Mucosa of stomach (tissue), 1 donor: ENCODE measurements around the gene CTIF.
"Not testable (repeated sequence)": the region's sequence is repeated elsewhere in the genome, so short reads cannot be mapped to it uniquely, and the experiment has no call there.

Source experiments
- H3K27me3 ChIP-seq: one replicate; pipeline ENCODE4 v1.7.0; 2013; ENCODE audit warnings: mild to moderate bottlenecking, low read length; ENCODE audit not compliant: control insufficient read depth, insufficient read depth
- H3K36me3 ChIP-seq: one replicate; pipeline ENCODE4 v1.7.0; 2013; ENCODE audit warnings: low read length; ENCODE audit not compliant: control insufficient read depth, insufficient read depth
- H3K4me1 ChIP-seq: one replicate; pipeline ENCODE4 v1.7.0; 2013; ENCODE audit warnings: mild to moderate bottlenecking, low read length; ENCODE audit not compliant: control insufficient read depth, insufficient read depth
- H3K4me3 ChIP-seq: one replicate; pipeline ENCODE4 v1.7.0; 2013; ENCODE audit warnings: low read length
- H3K9ac ChIP-seq: one replicate; pipeline ENCODE4 v1.7.0; 2013; ENCODE audit warnings: mild to moderate bottlenecking, low read length, moderate library complexity
- H3K9me3 ChIP-seq: one replicate; pipeline ENCODE4 v1.7.0; 2013; ENCODE audit warnings: mild to moderate bottlenecking, low read length, moderate library complexity; ENCODE audit not compliant: control insufficient read depth
- donor health status: Pancreatic carcinoma.

CTIF gene

GRCh38 chr18:48805826-48806535 is 267.1 kb downstream of the CTIF start:
- Histone ChIP-seq H3K4me3 (no peak overlapping the region), H3K27me3 (no peaks in the 10 kb centered on the region), H3K9me3 (no peaks in the 10 kb centered on the region), H3K4me1 (peaks cover 27% of the 10 kb centered on the region), H3K36me3 (no peaks in the 10 kb centered on the region), H3K9ac (no peak overlapping the region)

GRCh38 chr18:48806551-48807261 is 267.9 kb downstream of the CTIF start:
- Histone ChIP-seq H3K9ac (no peak overlapping the region), H3K36me3 (no peaks in the 10 kb centered on the region), H3K9me3 (no peaks in the 10 kb centered on the region), H3K4me3 (no peak overlapping the region), H3K27me3 (no peaks in the 10 kb centered on the region), H3K4me1 (peaks cover 20% of the 10 kb centered on the region)

GRCh38 chr18:48808476-48808875 is 269.6 kb downstream of the CTIF start:
- H3K27me3 ChIP-seq, result no peaks in the 10 kb centered on the region
- peaks cover 14% of the 10 kb centered on the region for H3K4me1 ChIP-seq
- no peak overlapping the region for H3K9ac ChIP-seq
- no peaks in the 10 kb centered on the region for H3K9me3 ChIP-seq
- no peaks in the 10 kb centered on the region for H3K36me3 ChIP-seq
- H3K4me3 ChIP-seq, result no peak overlapping the region

GRCh38 chr18:48809365-48809764 is 270.5 kb downstream of the CTIF start:
- Histone ChIP-seq H3K9ac (no peak overlapping the region), H3K27me3 (no peaks in the 10 kb centered on the region), H3K9me3 (no peaks in the 10 kb centered on the region), H3K36me3 (no peaks in the 10 kb centered on the region), H3K4me1 (peaks cover 19% of the 10 kb centered on the region), H3K4me3 (no peak overlapping the region)

- peaks cover 24% of the 10 kb centered on the region for H3K4me1 ChIP-seq
- no peaks in the 10 kb centered on the region for H3K27me3 ChIP-seq
- H3K4me3 ChIP-seq, result no peak overlapping the region
- no peaks in the 10 kb centered on the region for H3K36me3 ChIP-seq
- no peaks in the 10 kb centered on the region for H3K9me3 ChIP-seq
- H3K9ac ChIP-seq, result no peak overlapping the region
Measured at GRCh38 chr18:48810805-48811204, 272.0 kb downstream of the CTIF start.

GRCh38 chr18:48811401-48811800 is 272.6 kb downstream of the CTIF start:
- Histone ChIP-seq H3K27me3 (no peaks in the 10 kb centered on the region), H3K9ac (no peak overlapping the region), H3K36me3 (no peaks in the 10 kb centered on the region), H3K9me3 (no peaks in the 10 kb centered on the region), H3K4me3 (no peak overlapping the region), H3K4me1 (peaks cover 24% of the 10 kb centered on the region)

GRCh38 chr18:48811977-48812451 is 273.2 kb downstream of the CTIF start:
- H3K4me1 ChIP-seq, result peaks cover 19% of the 10 kb centered on the region
- not testable (repeated sequence) for H3K27me3 ChIP-seq, H3K9me3 ChIP-seq, H3K36me3 ChIP-seq, H3K4me3 ChIP-seq, H3K9ac ChIP-seq

GRCh38 chr18:48813321-48813720 is 274.5 kb downstream of the CTIF start:
- Histone ChIP-seq H3K27me3 (no peaks in the 10 kb centered on the region), H3K4me3 (no peak overlapping the region), H3K9me3 (no peaks in the 10 kb centered on the region), H3K9ac (no peak overlapping the region), H3K36me3 (peaks cover 3% of the 10 kb centered on the region), H3K4me1 (peaks cover 17% of the 10 kb centered on the region)

GRCh38 chr18:48813833-48814489 is 275.1 kb downstream of the CTIF start:
- H3K27me3 ChIP-seq, result no peaks in the 10 kb centered on the region
- no peaks in the 10 kb centered on the region for H3K9me3 ChIP-seq
- peaks cover 3% of the 10 kb centered on the region for H3K36me3 ChIP-seq
- no peak overlapping the region for H3K4me3 ChIP-seq
- H3K4me1 ChIP-seq, result peaks cover 17% of the 10 kb centered on the region
- H3K9ac ChIP-seq, result peak overlapping the region; percentile 15

- peaks cover 3% of the 10 kb centered on the region for H3K36me3 ChIP-seq
- H3K4me3 ChIP-seq, result no peak overlapping the region
- H3K4me1 ChIP-seq, result peaks cover 17% of the 10 kb centered on the region
- no peaks in the 10 kb centered on the region for H3K27me3 ChIP-seq
- no peaks in the 10 kb centered on the region for H3K9me3 ChIP-seq
- peak overlapping the region; percentile 15 for H3K9ac ChIP-seq
Measured at GRCh38 chr18:48814490-48815178, 275.8 kb downstream of the CTIF start.

GRCh38 chr18:48815179-48815515 is 276.3 kb downstream of the CTIF start:
- no peaks in the 10 kb centered on the region for H3K27me3 ChIP-seq
- H3K9ac ChIP-seq, result no peak overlapping the region
- H3K4me3 ChIP-seq, result no peak overlapping the region
- peaks cover 3% of the 10 kb centered on the region for H3K36me3 ChIP-seq
- H3K4me1 ChIP-seq, result peaks cover 17% of the 10 kb centered on the region
- H3K9me3 ChIP-seq, result no peaks in the 10 kb centered on the region
